HG03439 (cell line): ENCODE measurements around the gene CIZ1.

Experiments
- ATAC-seq: cut with Tn5 transposase; IDR thresholded peaks from one replicate; pipeline ENCODE4 v1.9.1; 2021; ENCODE audit warnings: mild to moderate bottlenecking, moderate library complexity; ENCODE audit not compliant: unreplicated experiment

The CIZ1 gene

DNA sequence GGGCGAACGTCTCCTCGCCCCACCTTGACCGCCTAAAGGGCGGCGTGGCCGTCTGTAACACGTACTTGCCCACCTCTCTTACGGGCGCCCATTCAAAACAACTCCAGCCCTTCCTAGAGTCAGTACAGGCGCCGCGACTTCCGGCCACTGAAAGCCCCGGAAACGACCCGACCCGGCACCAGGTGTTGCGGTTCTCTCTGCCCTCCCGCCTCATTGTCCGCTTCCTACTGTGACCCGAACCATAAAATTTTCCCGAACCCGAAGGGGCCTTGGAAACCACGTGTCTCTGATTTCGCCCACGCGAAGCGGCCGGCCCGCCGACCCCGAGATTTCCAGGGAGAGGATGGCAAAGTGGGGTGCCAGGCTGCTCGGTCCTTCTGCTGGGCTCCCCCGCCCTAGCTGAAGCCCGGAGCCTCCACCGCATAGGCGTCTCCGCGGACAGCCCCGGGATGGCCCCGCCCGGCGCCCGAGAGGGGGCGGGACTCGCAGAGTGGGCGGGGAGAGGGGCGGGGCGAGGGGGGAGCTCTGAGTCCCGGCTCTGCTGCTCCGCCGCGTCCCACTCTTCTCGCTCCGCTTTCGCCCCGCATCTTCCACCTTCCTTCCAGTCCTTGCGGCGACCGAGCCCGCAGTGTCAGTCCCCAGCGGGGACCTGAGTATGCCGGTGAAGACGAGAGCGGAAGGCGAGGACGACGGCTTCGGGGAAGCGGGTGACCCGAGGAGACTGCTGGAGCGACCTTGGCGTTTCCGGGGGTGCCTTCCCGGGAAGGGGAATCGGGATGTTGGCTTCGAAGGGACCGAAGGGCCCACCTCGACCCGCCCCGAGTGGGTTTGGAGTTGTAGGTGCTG is 63.2 kb downstream of the CIZ1 start:
- peak; percentile 72 for ATAC-seq

DNA sequence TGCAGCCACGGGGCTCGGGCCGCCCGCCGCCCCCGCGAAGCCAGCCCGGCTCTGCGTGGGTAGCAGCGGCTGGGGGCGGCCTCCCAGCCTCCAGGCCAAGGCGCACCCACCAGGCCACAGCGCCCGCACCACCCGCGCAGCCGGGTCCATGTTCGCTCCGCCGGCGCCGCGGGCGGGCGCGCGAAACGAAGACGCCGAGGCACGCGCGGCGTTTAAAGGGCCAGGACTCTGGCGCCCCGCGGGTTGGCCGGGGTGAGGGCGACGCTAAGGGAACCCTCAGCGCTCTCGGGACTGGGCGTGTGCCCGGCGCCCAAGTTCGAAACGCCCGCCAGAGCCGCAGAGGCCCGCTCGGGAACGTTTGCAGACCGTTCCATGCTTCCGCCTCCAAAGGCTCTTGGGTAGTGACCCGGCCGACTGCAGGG is 63.8 kb downstream of the CIZ1 start, which contains the start of gene PTGES2:
Gene PTGES2 (minus strand): TSS at position 162 of the 422 bp plus-strand sequence. CDS start 12 bp downstream, at position 150.
- peak; percentile 55 for ATAC-seq

DNA sequence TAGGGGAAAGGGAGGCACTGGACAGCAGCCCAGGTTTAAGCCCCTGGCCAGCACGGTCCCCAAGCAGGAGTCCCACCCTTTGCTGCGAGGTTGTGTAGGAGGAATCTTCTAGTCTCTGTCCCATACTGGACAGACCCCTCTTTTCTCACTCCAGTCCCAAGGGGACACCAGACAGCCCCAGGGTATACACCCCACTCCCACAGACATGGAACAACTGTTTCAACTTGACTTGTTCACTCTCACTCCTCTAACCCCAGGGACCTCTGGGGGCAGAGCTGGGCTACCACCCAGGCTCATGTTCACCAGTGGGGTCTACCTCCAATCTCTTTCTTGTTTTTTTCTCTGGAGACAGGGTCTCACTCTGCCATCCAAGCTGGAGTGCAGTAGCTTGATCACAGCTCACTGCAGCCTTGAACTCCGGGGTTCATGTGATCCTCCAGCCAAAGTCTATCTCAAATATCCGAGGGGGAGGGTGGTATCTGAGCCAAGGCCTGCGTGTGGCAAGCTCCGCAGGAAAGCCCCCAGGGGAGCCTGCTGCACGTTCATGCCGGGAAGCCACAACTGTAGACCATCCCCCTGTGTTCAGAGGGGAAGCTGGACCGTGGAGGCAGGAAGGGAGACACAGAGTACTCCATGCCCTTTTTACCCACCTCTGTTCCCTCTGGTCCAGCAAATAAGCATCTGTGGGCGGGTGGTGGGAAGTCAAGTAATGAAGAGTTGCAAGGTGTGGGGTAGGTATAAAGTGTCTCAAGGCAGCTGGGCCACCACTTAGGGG is 65.6 kb downstream of the CIZ1 start:
- ATAC-seq: no peak

DNA sequence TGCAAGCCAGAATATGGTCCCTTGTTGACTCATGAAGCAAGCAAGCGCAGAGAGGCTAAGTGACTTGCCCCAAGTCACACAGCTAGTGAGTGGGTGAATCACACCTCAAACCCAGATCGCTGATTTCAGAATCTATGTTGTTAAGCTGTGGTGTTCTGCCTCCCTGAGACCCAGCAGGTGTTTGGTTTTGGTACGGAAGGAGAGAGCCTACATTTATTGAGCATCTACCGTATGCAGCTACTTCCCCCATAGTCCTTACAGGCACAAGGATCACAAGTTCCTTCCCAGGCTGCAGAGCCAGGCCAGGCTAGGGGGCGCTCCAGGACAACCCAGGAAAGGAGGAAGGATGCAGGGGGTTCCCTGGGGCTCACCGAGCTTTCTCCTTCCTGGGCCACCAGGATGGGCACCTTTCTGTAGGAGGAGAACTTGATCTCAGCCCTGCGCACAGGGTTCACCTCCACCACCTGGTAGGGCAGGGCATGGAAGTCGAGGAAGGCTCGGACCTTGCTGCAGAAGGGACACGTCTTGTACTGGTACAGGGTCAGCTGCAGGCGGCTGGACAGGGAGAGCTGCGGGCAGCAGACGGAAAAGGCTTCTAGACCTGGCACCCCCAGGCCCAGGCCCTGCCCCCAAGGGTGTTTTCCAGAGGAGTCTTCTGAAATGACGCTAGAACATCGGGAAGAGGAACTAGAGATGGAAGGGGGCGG is 66.3 kb downstream of the CIZ1 start:
- no peak for ATAC-seq

DNA sequence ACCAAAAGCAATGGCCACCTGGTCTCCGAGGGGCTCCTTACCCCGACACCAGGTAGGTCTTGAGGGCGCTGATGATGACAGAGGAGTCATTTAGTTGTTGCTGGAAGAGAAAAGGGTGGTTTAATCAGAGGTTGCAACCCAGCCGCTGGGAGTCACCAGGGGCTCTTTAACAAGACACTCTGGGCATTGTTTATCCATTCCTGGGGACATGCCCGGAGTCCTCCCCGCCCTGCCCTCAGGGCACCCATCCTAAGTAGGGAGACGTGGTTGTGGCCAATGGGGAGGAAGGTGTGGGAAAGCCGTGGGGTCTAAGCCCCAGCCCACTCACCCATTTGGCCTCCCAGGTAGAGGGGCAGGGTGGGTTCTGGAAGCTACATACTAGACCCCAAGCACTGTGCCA is 66.9 kb downstream of the CIZ1 start:
- ATAC-seq: no peak

DNA sequence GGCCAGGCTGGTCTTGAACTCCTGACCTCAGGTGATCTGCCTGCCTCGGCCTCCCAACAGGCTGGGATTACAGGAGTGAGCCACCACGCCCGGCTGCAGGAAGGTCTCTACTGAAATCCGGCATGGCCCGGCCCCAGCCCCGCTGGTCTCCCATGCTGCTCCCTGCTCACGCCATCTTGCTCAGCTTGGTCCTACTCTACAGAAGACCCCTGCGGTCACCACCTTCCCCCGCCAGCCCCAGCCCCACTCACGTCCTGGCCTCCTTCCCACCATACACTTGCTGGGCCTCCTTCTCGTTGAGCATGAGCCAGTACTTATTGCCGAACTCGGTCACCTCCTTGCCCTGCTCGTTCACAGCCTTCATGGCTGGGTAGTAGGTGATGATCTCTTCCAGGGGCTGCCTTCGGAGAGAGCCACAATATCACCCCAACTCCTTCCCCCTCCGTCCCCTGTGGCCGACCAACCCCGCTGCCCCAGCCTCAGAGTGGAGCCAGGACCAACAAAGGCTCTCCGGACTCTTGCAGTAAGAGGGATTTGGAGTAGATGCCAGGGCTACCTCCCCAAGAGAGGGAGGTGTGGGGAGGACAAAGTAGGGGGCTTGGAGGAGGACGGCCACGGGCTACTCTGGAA is 67.8 kb downstream of the CIZ1 start:
- no peak for ATAC-seq

DNA sequence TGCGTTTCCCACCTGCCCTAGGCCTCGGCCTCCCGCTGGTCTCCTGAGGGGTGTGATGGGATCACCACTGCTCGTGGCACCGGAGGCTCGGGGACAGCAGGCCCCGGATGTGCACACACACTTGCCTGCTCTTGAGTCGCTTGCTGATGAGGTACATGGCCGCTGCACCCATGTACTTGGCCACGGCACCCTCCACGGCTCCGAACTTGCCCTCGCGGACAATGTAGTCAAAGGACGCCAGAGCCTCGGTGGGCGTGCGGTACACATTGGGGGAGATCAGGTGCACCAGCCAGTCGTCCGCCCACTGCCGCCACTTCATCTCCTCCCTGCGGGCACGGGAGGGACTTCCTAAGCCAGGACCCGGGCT is 68.6 kb downstream of the CIZ1 start:
- ATAC-seq: no peak

DNA sequence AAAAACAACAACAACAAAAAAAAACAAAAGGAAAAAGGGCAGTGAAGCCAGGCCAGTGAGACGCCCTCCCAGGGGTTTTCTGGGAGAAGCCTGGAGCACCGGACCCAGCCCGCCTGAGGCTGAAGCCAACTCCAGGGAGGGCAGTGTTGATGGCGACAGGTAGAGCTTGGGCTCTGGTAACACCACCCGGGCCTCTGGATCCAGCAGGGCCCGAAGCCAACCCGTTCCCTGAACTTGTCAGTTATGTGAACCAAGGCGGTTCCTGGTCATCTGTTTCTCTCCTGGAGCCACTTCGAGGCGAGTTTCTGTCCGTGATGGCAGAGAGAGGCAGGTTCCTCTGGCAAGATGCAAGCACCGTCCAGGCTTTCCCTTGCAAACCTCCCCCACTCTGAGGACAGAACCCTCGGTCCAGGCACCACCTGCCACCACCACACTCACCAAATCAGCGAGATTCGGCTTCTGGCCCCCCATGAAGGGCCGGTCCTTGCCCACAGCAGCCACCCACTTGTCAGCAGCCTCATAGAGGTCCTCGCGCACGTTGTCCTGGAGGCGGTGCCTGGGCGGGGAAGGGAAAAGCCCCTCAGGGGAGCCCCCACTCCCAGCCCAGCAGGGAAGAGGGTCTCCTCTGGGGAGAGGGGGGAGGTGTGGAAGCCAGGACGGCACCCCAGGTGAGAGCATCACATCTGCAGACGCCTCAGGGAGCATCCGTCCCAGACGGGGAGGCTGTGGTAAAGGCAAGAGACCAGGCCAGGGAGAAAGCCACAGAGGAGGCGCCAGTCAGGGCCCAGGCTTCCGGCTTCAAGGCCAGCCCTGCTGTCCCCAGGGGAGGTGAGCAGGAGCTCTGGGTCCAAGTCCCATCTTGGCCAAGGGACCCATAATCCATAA is 69.2 kb downstream of the CIZ1 start:
- no peak for ATAC-seq

DNA sequence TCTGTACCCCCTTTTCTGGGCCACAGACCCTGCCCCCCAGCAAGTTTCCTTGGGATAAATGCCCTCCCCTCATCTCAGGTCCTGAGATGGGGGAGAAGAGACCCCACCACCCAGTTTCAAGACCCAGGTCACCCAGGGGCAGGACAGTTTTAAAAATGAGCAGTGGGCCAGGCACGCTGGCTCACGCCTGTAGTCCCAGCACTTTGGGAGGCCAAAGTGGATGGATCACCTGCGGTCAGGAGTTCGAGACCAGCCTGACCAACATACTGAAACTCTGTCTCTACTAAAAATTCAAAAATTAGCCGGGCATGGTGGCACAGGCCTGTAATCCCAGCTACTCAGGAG is 69.9 kb downstream of the CIZ1 start:
- no peak for ATAC-seq

DNA sequence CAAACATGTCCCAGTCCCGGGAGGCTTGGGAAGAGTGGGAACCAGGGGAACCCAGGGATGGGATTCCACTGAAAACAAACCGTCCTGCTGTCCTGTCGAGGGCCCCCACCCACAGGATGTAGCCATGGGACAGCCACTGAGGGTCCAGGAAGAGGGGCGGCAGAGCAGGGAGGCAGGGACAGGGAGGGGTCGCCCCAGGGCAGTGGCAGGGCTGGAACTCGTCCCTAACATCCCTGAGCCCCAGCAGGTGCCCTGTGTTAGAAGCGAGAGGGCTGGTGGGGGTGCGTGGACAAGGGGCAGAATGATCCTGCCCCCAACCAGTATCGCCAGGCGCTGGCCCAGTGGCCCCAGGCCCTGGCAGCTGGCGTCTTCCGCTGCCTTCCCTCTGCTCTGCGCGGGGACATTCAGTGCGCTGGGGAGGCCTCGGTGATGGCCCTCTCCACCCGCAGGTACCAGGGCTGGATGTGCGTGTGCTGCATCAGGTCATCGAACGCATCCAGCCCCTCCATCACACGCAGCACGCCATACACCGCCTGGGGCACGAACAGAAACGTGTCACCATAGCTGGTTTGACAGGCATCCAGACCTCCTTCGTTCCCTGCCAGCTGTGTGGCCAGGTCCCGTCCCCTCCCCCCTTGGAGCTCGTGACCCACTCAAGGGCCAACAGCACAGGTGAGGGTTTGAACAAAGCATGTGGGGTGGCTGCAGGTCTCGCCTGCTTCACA is 70.5 kb downstream of the CIZ1 start:
- no peak for ATAC-seq

DNA sequence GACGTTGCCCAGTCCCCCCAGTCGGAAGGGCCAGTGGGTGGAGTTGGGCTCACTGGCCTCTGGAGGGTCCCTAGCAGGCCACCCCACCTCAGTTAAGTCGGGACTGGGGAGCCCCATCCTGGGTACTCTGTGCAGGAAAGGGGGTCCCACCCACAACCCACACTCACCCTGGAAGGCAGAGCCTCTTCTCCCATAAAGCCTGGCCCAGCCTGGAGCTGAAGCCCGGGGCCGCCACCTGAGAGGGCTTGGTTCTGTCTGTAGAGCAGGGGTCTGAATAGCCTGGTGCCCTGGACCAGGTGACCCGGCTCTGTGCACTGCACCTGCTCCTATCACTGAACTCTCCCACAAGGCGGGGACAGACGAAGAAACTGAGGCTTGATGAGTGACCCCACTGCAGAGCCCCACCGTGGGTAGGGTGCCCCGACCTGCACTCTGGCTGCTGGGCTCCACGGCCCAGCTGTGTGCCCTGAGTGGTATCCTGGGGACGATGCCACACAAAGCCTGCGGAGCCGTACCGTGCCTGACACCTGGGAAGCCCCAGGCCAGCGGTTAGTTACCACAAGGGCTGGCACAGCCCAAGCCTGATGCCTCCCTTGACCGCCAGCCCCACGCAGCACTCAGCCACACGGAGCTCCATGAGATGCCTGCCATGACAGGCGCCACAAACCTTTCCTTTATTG is 71.2 kb downstream of the CIZ1 start:
- no peak for ATAC-seq

GRCh38 chr9:128118971-128119665 is 72.3 kb downstream of the CIZ1 start:
- ATAC-seq: no peak

DNA sequence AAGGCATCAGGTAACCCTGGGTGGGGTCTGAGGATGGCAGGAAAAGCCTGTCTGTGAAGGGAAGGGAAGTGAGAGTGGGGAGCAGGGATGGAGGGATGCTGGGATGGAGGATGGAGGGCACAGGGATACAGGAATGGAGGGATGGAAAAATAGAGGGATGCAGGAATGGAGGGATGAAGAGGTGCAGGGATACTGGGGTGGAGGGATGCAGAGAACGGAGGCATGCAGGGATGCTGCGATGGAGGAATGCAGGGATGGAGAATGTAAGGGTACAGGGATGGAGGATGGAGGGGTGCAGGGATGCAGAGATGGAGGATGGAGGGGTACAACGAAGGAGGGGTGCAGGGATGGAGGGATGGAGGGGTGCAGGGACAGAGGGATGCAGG is 72.9 kb downstream of the CIZ1 start:
- ATAC-seq: no peak

GRCh38 chr9:128117613-128118471 is 73.5 kb downstream of the CIZ1 start:
- peak; percentile 42 for ATAC-seq

- no peak for ATAC-seq
Measured at GRCh38 chr9:128116104-128117083, 75.0 kb downstream of the CIZ1 start.
